Measurements from ENCODE around the gene XXYLT1. TPM values are rescaled to one million over a fixed set of nuclear protein-coding genes. Genes with fewer than 3 reads are reported as not detected.
A peak's percentile ranks its signal among the peaks of the same experiment; 100 is the strongest.

Gene XXYLT1
- total and polyA plus RNA-seq, 9 of the 15 experiments (the other 6 are each of a cell fraction or from before 2014, with no cell fraction given), result 1.9 to 18.9 (median 15.0) TPM

DNA sequence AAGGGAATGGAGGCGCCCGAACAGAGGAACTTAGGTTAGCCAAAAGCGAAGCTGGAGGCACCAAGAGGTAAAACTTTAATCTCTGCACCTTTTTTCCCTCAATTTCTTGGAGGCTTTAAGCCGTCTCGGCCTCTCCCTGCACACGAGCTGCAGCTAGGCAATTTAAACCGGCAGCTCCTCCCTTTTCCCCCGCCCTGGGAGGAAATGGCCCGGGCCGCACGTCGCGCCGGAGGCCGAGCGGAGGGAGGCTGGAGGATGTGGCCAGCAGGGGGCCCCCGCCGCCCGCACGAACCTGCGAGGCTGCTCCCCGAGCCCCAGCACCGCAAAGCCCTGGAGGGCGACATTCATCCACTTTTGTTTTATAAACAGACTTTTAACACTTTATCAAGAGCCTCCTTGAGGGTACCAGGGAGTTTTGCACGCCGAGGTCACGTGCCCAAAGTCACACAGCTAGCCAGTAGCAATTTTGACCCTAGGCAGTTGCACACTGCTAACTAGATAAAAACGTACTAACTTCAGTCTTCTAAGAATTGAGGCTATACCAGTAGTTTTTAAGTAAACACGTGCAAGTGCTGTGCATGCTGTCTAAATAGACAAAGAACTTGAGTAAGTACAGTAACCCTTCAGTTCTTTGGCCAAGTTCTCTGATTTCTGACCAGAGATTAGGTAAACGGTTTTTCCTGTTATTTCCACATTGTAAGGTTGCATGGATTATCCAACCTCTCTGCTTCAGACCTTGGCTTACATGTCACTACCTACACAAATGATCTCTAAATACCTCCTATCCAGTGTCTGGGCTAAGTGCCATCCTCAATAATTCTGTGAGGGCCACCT lies 668 bp upstream of the XXYLT1 start (continued):
- TF ChIP-seq ZNF695 (CRISPR knock-in tag; IDR thresholded peaks at IDR 0.05), result no peak
- TF ChIP-seq CREB1 (IDR thresholded peaks at IDR 0.05), result no peak
- TF ChIP-seq CREB1 (CRISPR knock-in tag; IDR thresholded peaks at IDR 0.05), result peak; percentile 74
- TF ChIP-seq ZNF134 (CRISPR knock-in tag; conservative IDR thresholded peaks at IDR 0.05), result no peak
- TF ChIP-seq BCOR (IDR thresholded peaks at IDR 0.05), result 0 out of 2 replicates have a peak, but pooled peaks have one; percentile 25
- TF ChIP-seq TAF9B (IDR thresholded peaks at IDR 0.05; ENCODE audit: partially characterized antibody), result no peak
- no peak for TF ChIP-seq SREBF1 (IDR thresholded peaks at IDR 0.05; ENCODE audit: borderline replicate concordance, low read depth, low read length)
- TF ChIP-seq RBM22 (IDR thresholded peaks at IDR 0.05; ENCODE audit: low read depth, low read length, poor library complexity, severe bottlenecking), result peak; percentile 96
- TF ChIP-seq, protein P1, sequence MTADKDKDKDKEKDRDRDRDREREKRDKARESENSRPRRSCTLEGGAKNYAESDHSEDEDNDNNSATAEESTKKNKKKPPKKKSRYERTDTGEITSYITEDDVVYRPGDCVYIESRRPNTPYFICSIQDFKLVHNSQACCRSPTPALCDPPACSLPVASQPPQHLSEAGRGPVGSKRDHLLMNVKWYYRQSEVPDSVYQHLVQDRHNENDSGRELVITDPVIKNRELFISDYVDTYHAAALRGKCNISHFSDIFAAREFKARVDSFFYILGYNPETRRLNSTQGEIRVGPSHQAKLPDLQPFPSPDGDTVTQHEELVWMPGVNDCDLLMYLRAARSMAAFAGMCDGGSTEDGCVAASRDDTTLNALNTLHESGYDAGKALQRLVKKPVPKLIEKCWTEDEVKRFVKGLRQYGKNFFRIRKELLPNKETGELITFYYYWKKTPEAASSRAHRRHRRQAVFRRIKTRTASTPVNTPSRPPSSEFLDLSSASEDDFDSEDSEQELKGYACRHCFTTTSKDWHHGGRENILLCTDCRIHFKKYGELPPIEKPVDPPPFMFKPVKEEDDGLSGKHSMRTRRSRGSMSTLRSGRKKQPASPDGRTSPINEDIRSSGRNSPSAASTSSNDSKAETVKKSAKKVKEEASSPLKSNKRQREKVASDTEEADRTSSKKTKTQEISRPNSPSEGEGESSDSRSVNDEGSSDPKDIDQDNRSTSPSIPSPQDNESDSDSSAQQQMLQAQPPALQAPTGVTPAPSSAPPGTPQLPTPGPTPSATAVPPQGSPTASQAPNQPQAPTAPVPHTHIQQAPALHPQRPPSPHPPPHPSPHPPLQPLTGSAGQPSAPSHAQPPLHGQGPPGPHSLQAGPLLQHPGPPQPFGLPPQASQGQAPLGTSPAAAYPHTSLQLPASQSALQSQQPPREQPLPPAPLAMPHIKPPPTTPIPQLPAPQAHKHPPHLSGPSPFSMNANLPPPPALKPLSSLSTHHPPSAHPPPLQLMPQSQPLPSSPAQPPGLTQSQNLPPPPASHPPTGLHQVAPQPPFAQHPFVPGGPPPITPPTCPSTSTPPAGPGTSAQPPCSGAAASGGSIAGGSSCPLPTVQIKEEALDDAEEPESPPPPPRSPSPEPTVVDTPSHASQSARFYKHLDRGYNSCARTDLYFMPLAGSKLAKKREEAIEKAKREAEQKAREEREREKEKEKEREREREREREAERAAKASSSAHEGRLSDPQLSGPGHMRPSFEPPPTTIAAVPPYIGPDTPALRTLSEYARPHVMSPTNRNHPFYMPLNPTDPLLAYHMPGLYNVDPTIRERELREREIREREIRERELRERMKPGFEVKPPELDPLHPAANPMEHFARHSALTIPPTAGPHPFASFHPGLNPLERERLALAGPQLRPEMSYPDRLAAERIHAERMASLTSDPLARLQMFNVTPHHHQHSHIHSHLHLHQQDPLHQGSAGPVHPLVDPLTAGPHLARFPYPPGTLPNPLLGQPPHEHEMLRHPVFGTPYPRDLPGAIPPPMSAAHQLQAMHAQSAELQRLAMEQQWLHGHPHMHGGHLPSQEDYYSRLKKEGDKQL (CRISPR knock-in tag; IDR thresholded peaks at IDR 0.05; ENCODE audit: borderline replicate concordance), result no peak
- no peak for TF ChIP-seq ZNF57 (CRISPR knock-in tag; IDR thresholded peaks at IDR 0.05)
- TF ChIP-seq, protein P2, sequence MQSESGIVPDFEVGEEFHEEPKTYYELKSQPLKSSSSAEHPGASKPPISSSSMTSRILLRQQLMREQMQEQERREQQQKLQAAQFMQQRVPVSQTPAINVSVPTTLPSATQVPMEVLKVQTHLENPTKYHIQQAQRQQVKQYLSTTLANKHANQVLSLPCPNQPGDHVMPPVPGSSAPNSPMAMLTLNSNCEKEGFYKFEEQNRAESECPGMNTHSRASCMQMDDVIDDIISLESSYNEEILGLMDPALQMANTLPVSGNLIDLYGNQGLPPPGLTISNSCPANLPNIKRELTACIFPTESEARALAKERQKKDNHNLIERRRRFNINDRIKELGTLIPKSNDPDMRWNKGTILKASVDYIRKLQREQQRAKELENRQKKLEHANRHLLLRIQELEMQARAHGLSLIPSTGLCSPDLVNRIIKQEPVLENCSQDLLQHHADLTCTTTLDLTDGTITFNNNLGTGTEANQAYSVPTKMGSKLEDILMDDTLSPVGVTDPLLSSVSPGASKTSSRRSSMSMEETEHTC (IDR thresholded peaks at IDR 0.05), result no peak
- TF ChIP-seq ZNF212 (CRISPR knock-in tag; IDR thresholded peaks at IDR 0.05), result no peak
- TF ChIP-seq FOXP1 (CRISPR knock-in tag; IDR thresholded peaks at IDR 0.05), result peak; percentile 90; the same call in 1 of the 2 replicates
- no peak for TF ChIP-seq ZNF445 (CRISPR knock-in tag; IDR thresholded peaks at IDR 0.05; ENCODE audit: low read depth)
- peak; percentile 93 for TF ChIP-seq RAD51 (IDR thresholded peaks at IDR 0.05; ENCODE audit: borderline replicate concordance, low read depth)
- TF ChIP-seq FOXA1 (IDR thresholded peaks at IDR 0.05; ENCODE audit: borderline replicate concordance), result no peak
- no peak; the same call in 1 of the 2 replicates for TF ChIP-seq FOXM1 (IDR thresholded peaks at IDR 0.05; ENCODE audit: low read depth)
- peak; percentile 35; the same call in 1 of the 2 replicates for TF ChIP-seq FOXM1 (CRISPR knock-in tag; IDR thresholded peaks at IDR 0.05; ENCODE audit: low read depth)
- peak; percentile 53; the same call in 1 of the 2 replicates for TF ChIP-seq GATAD2B (IDR thresholded peaks at IDR 0.05; ENCODE audit: borderline replicate concordance)
- TF ChIP-seq, protein P3, sequence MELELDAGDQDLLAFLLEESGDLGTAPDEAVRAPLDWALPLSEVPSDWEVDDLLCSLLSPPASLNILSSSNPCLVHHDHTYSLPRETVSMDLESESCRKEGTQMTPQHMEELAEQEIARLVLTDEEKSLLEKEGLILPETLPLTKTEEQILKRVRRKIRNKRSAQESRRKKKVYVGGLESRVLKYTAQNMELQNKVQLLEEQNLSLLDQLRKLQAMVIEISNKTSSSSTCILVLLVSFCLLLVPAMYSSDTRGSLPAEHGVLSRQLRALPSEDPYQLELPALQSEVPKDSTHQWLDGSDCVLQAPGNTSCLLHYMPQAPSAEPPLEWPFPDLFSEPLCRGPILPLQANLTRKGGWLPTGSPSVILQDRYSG (tag; conservative IDR thresholded peaks at IDR 0.05; ENCODE audit: low read depth), result no peak
- no peak for TF ChIP-seq ETV5 (CRISPR knock-in tag; IDR thresholded peaks at IDR 0.05; ENCODE audit: low read depth)

Data from K562 (cell line).